Fibroblast of skin of right biceps (primary cell): ENCODE results near the gene IFITM2.
"Not testable (repeated sequence)": the region's sequence is repeated elsewhere in the genome, so short reads cannot be mapped to it uniquely, and the experiment has no call there.

ENCODE experiments used
- DNase-seq: peaks from one replicate; pipeline ENCODE4 v3.0.0-alpha.2; 2013

IFITM2 gene

GRCh38 chr11:307766-308708 is at the start of gene IFITM2:
IFITM2 (plus strand) TSS chr11:307816; CDS start chr11:308193, 377 bp downstream.
- DNase-seq, result peak; percentile 91

GRCh38 chr11:259413-259812 is 48.2 kb upstream of the IFITM2 start:
- no peak for DNase-seq

- DNase-seq, result no peak
Measured at GRCh38 chr11:261624-262023, 46.0 kb upstream of the IFITM2 start.

- DNase-seq, result no peak
Measured at GRCh38 chr11:266676-267439, 40.8 kb upstream of the IFITM2 start.

- DNase-seq, result no peak
Measured at GRCh38 chr11:267491-267994, 40.1 kb upstream of the IFITM2 start.

- not testable (repeated sequence) for DNase-seq
Measured at GRCh38 chr11:268716-269145, 38.9 kb upstream of the IFITM2 start.

- no peak for DNase-seq
Measured at GRCh38 chr11:269146-269890, 38.3 kb upstream of the IFITM2 start.

GRCh38 chr11:270451-271318 is 36.9 kb upstream of the IFITM2 start:
- no peak for DNase-seq

- no peak for DNase-seq
Measured at GRCh38 chr11:271319-271715, 36.3 kb upstream of the IFITM2 start.

GRCh38 chr11:272195-272930 is 35.3 kb upstream of the IFITM2 start:
- no peak for DNase-seq

- no peak for DNase-seq
Measured at GRCh38 chr11:272931-273198, 34.8 kb upstream of the IFITM2 start.

GRCh38 chr11:276219-276618 is 31.4 kb upstream of the IFITM2 start:
- DNase-seq, result no peak

GRCh38 chr11:278001-278951 is 29.3 kb upstream of the IFITM2 start, which contains the start of gene NLRP6:
NLRP6 (plus strand) TSS chr11:278407; CDS start chr11:278570, 163 bp downstream.
- no peak for DNase-seq

GRCh38 chr11:279040-279965 is 28.3 kb upstream of the IFITM2 start:
- no peak for DNase-seq

- DNase-seq, result no peak
Measured at GRCh38 chr11:279966-280705, 27.5 kb upstream of the IFITM2 start.

- DNase-seq, result no peak
Measured at GRCh38 chr11:280706-281485, 26.7 kb upstream of the IFITM2 start.

GRCh38 chr11:281486-282161 is 26.0 kb upstream of the IFITM2 start:
- no peak for DNase-seq
